ENCODE results near the gene NPTXR.

Gene NPTXR

GRCh38 chr22:38799265-38800002 lies 44.4 kb downstream of the NPTXR start:
- Histone ChIP-seq H3K27me3 (replicated peaks) (no peaks in the 10 kb centered on the region), H3K4me3 (ENCODE audit: low read depth, low read length) (no peak overlapping the region), H3K27ac (no peak overlapping the region), H3K36me3 (replicated peaks) (no peaks in the 10 kb centered on the region)
- no peak for DNase-seq
- no peak for TF ChIP-seq CTCF (IDR thresholded peaks at IDR 0.05; ENCODE audit: low read depth, low read length, missing control alignments)
- in situ Hi-C loops (cut with HindIII; ENCODE audit: low pct_ligation_motif_present, low sequenced_read_pairs), result no loop called here

- H3K36me3 ChIP-seq (replicated peaks), result no peaks in the 10 kb centered on the region
- in situ Hi-C loops (cut with HindIII; ENCODE audit: low pct_ligation_motif_present, low sequenced_read_pairs), result no loop called here
- no peaks in the 10 kb centered on the region for H3K27me3 ChIP-seq (replicated peaks)
- DNase-seq, result no peak
- H3K27ac ChIP-seq, result no peak overlapping the region
- H3K4me3 ChIP-seq (ENCODE audit: low read depth, low read length), result no peak overlapping the region
- TF ChIP-seq CTCF (IDR thresholded peaks at IDR 0.05; ENCODE audit: low read depth, low read length, missing control alignments), result no peak
These were observed 45.3 kb downstream of the NPTXR start for GRCh38 chr22:38798496-38798895.

GRCh38 chr22:38796262-38796957 lies 47.4 kb downstream of the NPTXR start:
- H3K27me3 ChIP-seq (replicated peaks), result no peaks in the 10 kb centered on the region
- in situ Hi-C loops (cut with HindIII; ENCODE audit: low pct_ligation_motif_present, low sequenced_read_pairs), result no loop called here
- H3K36me3 ChIP-seq (replicated peaks), result no peaks in the 10 kb centered on the region
- H3K27ac ChIP-seq, result no peak overlapping the region
- TF ChIP-seq CTCF (IDR thresholded peaks at IDR 0.05; ENCODE audit: low read depth, low read length, missing control alignments), result no peak
- no peak overlapping the region for H3K4me3 ChIP-seq (ENCODE audit: low read depth, low read length)
- DNase-seq, result no peak

GRCh38 chr22:38795569-38795968 lies 48.3 kb downstream of the NPTXR start:
- TF ChIP-seq CTCF (IDR thresholded peaks at IDR 0.05; ENCODE audit: low read depth, low read length, missing control alignments), result no peak
- no peak for DNase-seq
- no peaks in the 10 kb centered on the region for H3K36me3 ChIP-seq (replicated peaks)
- H3K27ac ChIP-seq, result no peak overlapping the region
- in situ Hi-C loops (cut with HindIII; ENCODE audit: low pct_ligation_motif_present, low sequenced_read_pairs), result no loop called here
- H3K4me3 ChIP-seq (ENCODE audit: low read depth, low read length), result no peak overlapping the region
- no peaks in the 10 kb centered on the region for H3K27me3 ChIP-seq (replicated peaks)

GRCh38 chr22:38793721-38794466 lies 49.9 kb downstream of the NPTXR start, which contains the start of gene DNAL4:
TSS of gene DNAL4 (minus strand) at chr22:38794143. CDS start at chr22:38782731, 11,412 bp downstream.
- Histone ChIP-seq H3K27me3 (replicated peaks) (no peaks in the 10 kb centered on the region), H3K4me3 (ENCODE audit: low read depth, low read length) (peak within 1 kb of the TSS; percentile 84), H3K27ac (peak within 1 kb of the TSS; percentile 70), H3K36me3 (replicated peaks) (peaks cover 3% of the 10 kb centered on the region)
- no peak for TF ChIP-seq CTCF (IDR thresholded peaks at IDR 0.05; ENCODE audit: low read depth, low read length, missing control alignments)
- peak; percentile 98 for DNase-seq
- in situ Hi-C loops (cut with HindIII; ENCODE audit: low pct_ligation_motif_present, low sequenced_read_pairs), result no loop called here

Measured in brain microvascular endothelial cell (primary cell).